Upper lobe of left lung (tissue), 6 donors: ENCODE measurements around the gene SYNPO2. TPM values are rescaled to one million over a fixed set of nuclear protein-coding genes. Genes with fewer than 3 reads are reported as not detected.

ENCODE experiments used
- ATAC-seq, 2 donors: fragments of 200-7000 bp; cut with Tn5 transposase; one replicate each; pipeline ENCODE4 v1.9.1; 2022; ENCODE audit warnings: mild to moderate bottlenecking in 2 of 2, moderate library complexity in 2 of 2; ENCODE audit not compliant: low FRiP score in 2 of 2
- DNase-seq, 2 donors: peaks; one replicate each; pipeline ENCODE4 v3.0.0-alpha.2; 2019 to 2020
- H3K27ac ChIP-seq, 4 donors: fragments of 200-600 bp; sonication (generic); one replicate each; pipeline ENCODE4 v1.5.1; 2016 to 2019
- H3K27me3 ChIP-seq, 4 donors: fragments of 200-600 bp; sonication (generic); one replicate each; pipeline ENCODE4 v1.5.1; 2017 to 2019
- H3K36me3 ChIP-seq, 4 donors: fragments of 200-600 bp; sonication (generic); one replicate each; pipeline ENCODE4 v1.5.1; 2016 to 2019
- H3K4me1 ChIP-seq, 4 donors: fragments of 200-600 bp; sonication (generic); one replicate each; pipeline ENCODE4 v1.5.1; 2018 to 2019
- H3K4me3 ChIP-seq, 4 donors: fragments of 200-600 bp; sonication (generic); one replicate each; pipeline ENCODE4 v1.5.1; 2017 to 2019; ENCODE audit warnings: mild to moderate bottlenecking in 2 of 4, moderate library complexity in 1 of 4
- H3K9me3 ChIP-seq, 4 donors: fragments of 200-600 bp; sonication (generic); one replicate each; pipeline ENCODE4 v1.5.1; 2018 to 2019
- CTCF ChIP-seq, 6 experiments: fragments of 450-650 bp in 4 of 6; fragments of 200-600 bp in 2 of 6; sonication (generic) in 2 of 6; IDR thresholded peaks; one replicate each; pipeline ENCODE4 v1.5.1; 2016 to 2019; ENCODE audit warnings: antibody characterized with exemption in 6 of 6
- EP300 ChIP-seq, 4 donors: sonication (generic); formaldehyde crosslinking; IDR thresholded peaks; one replicate each; pipeline ENCODE4 v1.5.1; 2017; ENCODE audit warnings: antibody characterized with exemption in 4 of 4, control low read depth in 2 of 4
- POLR2A ChIP-seq, 4 donors: fragments of 450-650 bp; IDR thresholded peaks; one replicate each; pipeline ENCODE4 v1.5.1; 2016 to 2017; ENCODE audit warnings: antibody characterized with exemption in 4 of 4, mild to moderate bottlenecking in 2 of 4
- POLR2AphosphoS5 ChIP-seq, 2 donors: sonication (generic); formaldehyde crosslinking; IDR thresholded peaks; one replicate each; pipeline ENCODE4 v1.5.1; 2017; ENCODE audit warnings: antibody characterized with exemption in 2 of 2
- WGBS, 2 donors: methylation state at CpG; one replicate each; pipeline ENCODE4 v1.1.5; 2017 to 2018; 5-methylcytosine and 5-hydroxymethylcytosine counted together
- total RNA-seq, 6 donors: library from RNA; depleted of rRNA in 4 of 6; stranded (reverse); fragments of >200 nt in 4 of 6; gene quantifications; one replicate each; pipeline versions ENCODE4 v1.1.0 to v1.2.1, GENCODE V29; 2016 to 2021
- donor health status: DM: no; HTN: no; CAD: no; lungs with moderate emphysema.
- donor health status: DM: no; HTN: yes; CAD: no; lungs with severe emphysema.

The SYNPO2 gene
- total RNA-seq, 6 donors from 2014 or later = 7.9 to 56.3 (median 17.0) TPM

- Histone ChIP-seq H3K4me3 (no peak overlapping the region), H3K9me3 (no peaks in the 10 kb centered on the region), H3K27me3 (no peaks in the 10 kb centered on the region), H3K4me1 (no peaks in the 10 kb centered on the region), H3K27ac (no peak overlapping the region), H3K36me3 (no peaks in the 10 kb centered on the region)
- DNase-seq (no peak), ATAC-seq (no peak)
- WGBS, 2 donors = 77 to 81% methylated on average over 6 to 7 of the region's 7 CpGs
- TF ChIP-seq EP300 (IDR thresholded peaks at IDR 0.05) (no peak), POLR2AphosphoS5 (IDR thresholded peaks at IDR 0.05) (no peak), CTCF (IDR thresholded peaks at IDR 0.05) (no peak), POLR2A (IDR thresholded peaks at IDR 0.05) (no peak)
These were observed 9.2 kb upstream of the SYNPO2 start for GRCh38 chr4:118879409-118879808.

- H3K27me3 ChIP-seq = no peaks in the 10 kb centered on the region
- ATAC-seq (no peak), DNase-seq (no peak)
- no peaks in the 10 kb centered on the region for H3K36me3 ChIP-seq
- TF ChIP-seq POLR2AphosphoS5 (IDR thresholded peaks at IDR 0.05) (no peak), POLR2A (IDR thresholded peaks at IDR 0.05) (no peak), EP300 (IDR thresholded peaks at IDR 0.05) (no peak), CTCF (IDR thresholded peaks at IDR 0.05) (no peak)
- WGBS, 2 donors = 81 to 86% methylated on average over 12 of the region's 12 CpGs
- no peak overlapping the region for H3K27ac ChIP-seq
- H3K9me3 ChIP-seq = no peaks in the 10 kb centered on the region
- H3K4me3 ChIP-seq = no peak overlapping the region
- no peaks in the 10 kb centered on the region for H3K4me1 ChIP-seq
These were observed 7.0 kb upstream of the SYNPO2 start for GRCh38 chr4:118881512-118882146.

GRCh38 chr4:118883861-118884260 is 4.8 kb upstream of the SYNPO2 start:
- peaks cover 2 to 7% (median 5%) of the 10 kb centered on the region in 4 donors for H3K4me1 ChIP-seq
- no peak overlapping the region for H3K4me3 ChIP-seq
- H3K27ac ChIP-seq = no peak overlapping the region
- no peak for TF ChIP-seq EP300 (IDR thresholded peaks at IDR 0.05)
- TF ChIP-seq POLR2AphosphoS5 (IDR thresholded peaks at IDR 0.05) = no peak
- TF ChIP-seq CTCF (IDR thresholded peaks at IDR 0.05) = no peak
- no peaks in the 10 kb centered on the region for H3K27me3 ChIP-seq
- no peaks in the 10 kb centered on the region for H3K9me3 ChIP-seq
- ATAC-seq = no peak
- no peaks in the 10 kb centered on the region for H3K36me3 ChIP-seq
- WGBS, 2 donors = 50 to 67% methylated on average over 1 of the region's 1 CpG
- no peak for DNase-seq

GRCh38 chr4:118884716-118885115 is 3.9 kb upstream of the SYNPO2 start:
- H3K4me1 ChIP-seq = peaks cover 6 to 13% (median 8%) of the 10 kb centered on the region in 4 donors
- DNase-seq (no peak), ATAC-seq (no peak)
- 84 to 95% methylated on average over 3 of the region's 3 CpGs for WGBS, 2 donors
- no peaks in the 10 kb centered on the region for H3K27me3 ChIP-seq
- H3K4me3 ChIP-seq = no peak overlapping the region
- H3K36me3 ChIP-seq = no peaks in the 10 kb centered on the region
- H3K9me3 ChIP-seq = no peaks in the 10 kb centered on the region
- H3K27ac ChIP-seq = no peak overlapping the region
- TF ChIP-seq CTCF (IDR thresholded peaks at IDR 0.05) = no peak
- no peak for TF ChIP-seq POLR2A (IDR thresholded peaks at IDR 0.05)
- no peak for TF ChIP-seq POLR2AphosphoS5 (IDR thresholded peaks at IDR 0.05)
- no peak for TF ChIP-seq EP300 (IDR thresholded peaks at IDR 0.05)

GRCh38 chr4:118889312-118889691 is 648 bp downstream of the SYNPO2 start:
- no peaks in the 10 kb centered on the region for H3K9me3 ChIP-seq
- 58 to 62% methylated on average over 4 of the region's 4 CpGs for WGBS, 2 donors
- ATAC-seq (peak in 1 of 2 donors; percentile 28), DNase-seq (no peak)
- H3K27ac ChIP-seq = peak overlapping the region in 1 of 4 donors; percentile 22
- no peaks in the 10 kb centered on the region for H3K36me3 ChIP-seq
- TF ChIP-seq POLR2AphosphoS5 (IDR thresholded peaks at IDR 0.05) = no peak
- TF ChIP-seq POLR2A (IDR thresholded peaks at IDR 0.05) = no peak
- TF ChIP-seq EP300 (IDR thresholded peaks at IDR 0.05) = no peak
- no peak for TF ChIP-seq CTCF (IDR thresholded peaks at IDR 0.05)
- no peaks in the 10 kb centered on the region for H3K27me3 ChIP-seq
- peaks cover 6 to 13% (median 8%) of the 10 kb centered on the region in 4 donors for H3K4me1 ChIP-seq
- peak overlapping the region in 3 of 4 donors; percentile 29 to 46 (median 46) for H3K4me3 ChIP-seq
